NCI-H1436 (cell line): ENCODE results near the gene SLC17A9.
"Not testable (repeated sequence)": the region's sequence is repeated elsewhere in the genome, so short reads cannot be mapped to it uniquely, and the experiment has no call there.

Experiments used
- DNase-seq: peaks from one replicate; lab custom pipeline; 2025; lab: John Stamatoyannopoulos, UW

SLC17A9 gene

DNA sequence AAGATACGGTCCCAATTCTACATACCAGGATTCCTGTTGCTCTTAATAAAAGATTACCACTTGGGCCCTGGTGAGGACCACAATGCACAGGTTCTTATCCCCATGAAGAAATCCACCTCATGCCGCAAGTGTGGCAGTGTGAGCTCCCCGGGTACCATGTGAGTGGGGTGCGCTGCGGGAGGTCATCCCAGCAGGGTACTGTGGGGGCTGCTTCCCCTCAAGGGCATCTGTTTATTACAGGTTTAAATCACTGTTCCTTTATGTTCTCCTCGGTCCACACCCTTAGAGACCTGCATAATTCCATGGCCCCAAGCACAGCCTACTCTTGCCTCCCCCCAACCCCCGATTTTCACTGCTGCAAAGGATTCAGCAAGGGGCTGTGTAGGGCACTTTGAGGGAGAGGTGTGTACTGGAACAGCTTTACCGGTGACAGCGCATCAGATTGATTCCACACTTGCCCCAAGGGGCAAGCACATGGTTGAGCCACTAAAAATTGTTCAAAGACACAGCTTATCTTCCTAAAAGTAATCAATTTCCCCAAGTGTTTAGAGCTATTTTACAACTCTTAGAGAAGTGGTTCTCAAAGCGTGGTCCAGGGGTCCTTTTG is 32.4 kb upstream of the SLC17A9 start:
- no peak for DNase-seq

DNA sequence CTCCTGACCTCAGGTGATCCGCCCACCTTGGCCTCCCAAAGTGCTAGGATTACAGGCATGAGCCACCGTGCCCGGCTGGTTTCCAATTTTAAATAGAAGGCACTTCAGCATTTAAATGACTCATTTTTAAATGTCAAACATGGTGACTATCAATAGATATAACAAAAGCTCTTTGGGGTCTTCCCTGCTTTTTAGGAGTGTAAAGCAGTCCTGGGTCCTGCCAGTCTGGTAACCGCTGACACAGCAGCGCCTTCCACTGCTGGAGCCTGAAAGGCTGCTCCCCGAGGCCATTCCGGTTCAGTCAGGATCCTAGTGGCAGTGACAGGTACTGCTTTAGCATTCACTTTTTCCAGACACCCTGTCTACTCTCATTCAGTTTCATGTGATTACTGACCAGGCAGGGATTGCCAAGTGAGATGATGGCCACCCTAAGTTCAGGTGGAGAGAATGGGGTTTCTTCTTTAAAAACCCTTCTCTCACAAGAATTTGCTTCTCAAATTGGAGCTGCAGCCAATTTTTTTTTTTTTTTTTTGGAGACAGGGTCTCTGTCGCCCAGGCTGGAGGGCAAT is 31.3 kb upstream of the SLC17A9 start:
- DNase-seq = peak; percentile 52

GRCh38 chr20:62922451-62922921 is 30.0 kb upstream of the SLC17A9 start:
- no peak for DNase-seq

DNA sequence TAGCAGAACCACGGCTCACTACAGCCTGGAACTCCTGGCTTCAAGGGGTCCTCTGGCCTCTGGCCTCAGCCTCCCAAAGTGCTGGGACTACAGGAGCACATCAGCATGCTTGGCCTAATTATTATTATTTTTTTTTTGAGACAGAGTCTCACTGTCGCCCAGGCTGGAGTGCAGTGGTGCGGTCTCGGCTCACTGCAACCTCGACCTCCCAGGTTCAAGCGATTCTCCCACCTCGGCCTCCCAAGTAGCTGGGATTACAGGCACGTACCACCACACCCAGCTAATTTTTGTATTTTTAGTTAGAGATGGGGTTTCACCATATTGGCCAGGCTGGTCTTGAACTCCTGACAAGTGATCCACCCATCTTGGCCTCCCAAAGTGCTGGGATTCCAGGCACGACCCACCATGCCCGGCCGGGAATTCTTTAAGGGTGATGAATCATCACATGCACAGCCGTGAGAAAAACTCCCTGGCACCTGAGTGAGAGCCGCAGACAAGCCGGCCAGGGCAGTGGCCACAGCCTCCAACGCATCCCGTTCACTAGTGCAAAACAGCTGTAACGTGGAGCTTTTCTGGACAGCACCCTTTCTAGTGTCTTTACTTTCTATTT is 29.3 kb upstream of the SLC17A9 start:
- not testable (repeated sequence) for DNase-seq

DNA sequence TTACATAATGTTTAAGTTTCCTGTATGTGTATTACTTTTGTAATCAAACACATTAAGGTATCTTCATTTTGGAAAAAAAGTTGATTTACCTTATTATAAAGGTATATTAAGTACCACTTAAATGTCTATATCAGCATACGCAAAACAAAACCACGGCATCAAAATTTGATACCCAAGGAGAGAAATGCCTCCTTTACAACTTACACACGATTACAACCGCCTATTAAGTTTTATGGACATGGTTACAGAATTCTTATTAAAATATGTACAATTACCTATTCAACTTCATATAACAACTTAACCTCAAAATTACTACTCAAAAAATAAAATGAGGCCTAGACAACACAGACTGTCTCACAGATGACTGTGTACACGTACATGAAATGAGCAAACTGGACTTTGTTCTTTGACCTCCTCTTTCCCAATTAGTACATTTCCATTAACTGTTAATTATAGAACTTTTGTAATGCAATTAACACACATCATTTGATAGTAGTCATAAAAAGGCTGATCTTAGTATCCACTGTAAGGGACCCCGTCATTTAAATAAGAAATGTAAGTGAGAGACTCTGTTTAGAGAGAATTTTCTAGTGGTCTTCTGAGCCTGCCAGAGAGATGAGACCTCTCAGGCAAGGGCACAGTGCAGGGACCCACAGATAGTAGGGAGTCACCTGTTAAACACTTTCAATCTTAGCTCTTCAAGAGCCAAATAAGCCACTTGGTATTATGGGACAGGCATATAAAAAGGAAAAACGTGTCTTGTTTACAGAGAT is 28.7 kb upstream of the SLC17A9 start:
- no peak for DNase-seq

- no peak for DNase-seq
These were observed 27.9 kb upstream of the SLC17A9 start for GRCh38 chr20:62924442-62925075.

- DNase-seq = no peak
These were observed 27.5 kb upstream of the SLC17A9 start for GRCh38 chr20:62925076-62925419.

DNA sequence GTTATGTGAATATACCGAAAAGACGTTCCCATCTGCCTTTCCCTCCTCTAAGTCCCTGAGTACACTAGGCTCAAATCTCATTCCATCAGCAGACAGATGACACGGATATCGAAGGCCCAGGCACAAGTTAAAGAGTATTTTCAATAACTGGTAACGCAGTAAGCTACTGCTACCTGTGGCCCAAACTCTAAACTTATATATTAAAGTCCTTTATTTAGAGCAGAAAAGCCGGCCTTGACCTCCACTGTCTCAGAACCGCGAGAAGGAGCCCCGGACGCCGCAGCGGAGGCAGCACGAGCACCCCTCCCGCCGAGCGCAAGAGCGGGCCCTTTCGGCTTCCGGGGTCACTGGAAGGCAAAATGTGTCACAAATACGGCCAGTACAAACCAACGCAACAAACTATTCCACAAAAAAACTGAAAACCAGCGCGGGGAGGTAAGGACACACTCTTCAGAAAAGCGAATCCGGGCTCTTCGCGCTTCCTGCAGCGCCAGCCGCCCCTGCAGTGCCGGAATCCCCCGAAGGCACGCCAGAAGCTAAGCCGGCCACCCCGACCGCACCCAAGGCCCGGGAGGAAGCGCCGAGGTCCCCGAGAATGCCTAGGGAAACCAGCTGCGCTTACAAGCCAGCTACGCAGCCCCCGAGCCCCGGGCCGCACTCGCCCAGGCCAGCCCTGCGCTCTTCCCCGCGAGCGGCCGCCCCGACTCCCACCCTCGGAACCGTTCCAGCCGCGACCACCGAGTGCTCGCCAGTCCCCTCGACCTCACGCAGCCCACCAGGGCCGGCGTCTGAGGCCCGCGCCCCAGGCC is 26.9 kb upstream of the SLC17A9 start:
- DNase-seq = no peak

DNA sequence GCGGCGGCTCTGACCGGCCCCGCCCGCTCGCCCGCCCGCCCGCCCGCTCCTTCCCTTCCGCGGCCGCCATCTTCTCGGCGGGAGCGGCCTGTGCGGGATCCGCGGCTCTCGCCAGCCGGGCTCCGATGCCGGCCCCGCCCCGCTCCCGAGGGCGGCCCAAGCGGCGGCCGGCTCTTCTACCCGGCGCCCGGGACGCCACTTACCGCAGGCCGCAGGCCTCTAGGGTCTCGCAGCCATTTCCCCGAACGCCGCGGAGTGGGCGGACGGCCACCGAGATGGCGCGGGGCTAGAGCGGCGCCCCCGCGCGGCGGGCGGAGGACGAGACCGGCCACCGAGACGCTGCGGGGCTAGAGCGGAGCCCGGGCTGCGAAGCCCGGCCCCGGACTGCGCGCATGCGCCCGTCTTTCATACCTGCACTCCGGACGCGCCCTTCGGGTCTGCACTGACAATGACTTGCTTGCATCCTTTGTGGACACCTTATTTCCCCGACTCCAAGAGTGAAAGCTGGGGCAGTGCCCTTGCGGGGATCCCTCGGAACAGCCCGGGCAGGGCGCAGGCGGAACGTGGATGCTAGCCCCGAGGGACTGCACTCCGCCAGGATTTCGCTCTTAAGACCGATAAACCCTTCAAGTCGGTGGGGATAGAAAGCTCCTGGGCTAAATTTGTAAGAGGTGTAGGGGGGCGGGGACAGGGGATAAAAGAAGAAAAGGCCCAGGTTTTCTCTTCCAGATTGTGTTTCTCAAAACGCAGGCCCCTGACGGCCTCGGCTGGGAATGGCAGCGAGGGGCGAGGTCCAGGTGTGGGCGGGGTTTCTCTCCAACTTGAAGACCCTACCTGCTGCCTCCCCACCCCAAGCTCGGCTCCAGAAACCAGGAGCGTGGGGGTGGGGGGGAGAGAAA is 26.0 kb upstream of the SLC17A9 start, which contains the start of gene DIDO1:
DIDO1 (minus strand) TSS at position 277 of the 899 bp plus-strand sequence.
- DNase-seq = peak; percentile 84

GRCh38 chr20:62927128-62927705 is 25.3 kb upstream of the SLC17A9 start:
- DNase-seq = no peak

- no peak for DNase-seq
These were observed 24.1 kb upstream of the SLC17A9 start for GRCh38 chr20:62928246-62928939.

- DNase-seq = no peak
These were observed 23.4 kb upstream of the SLC17A9 start for GRCh38 chr20:62929051-62929538.

GRCh38 chr20:62931464-62931863 is 21.0 kb upstream of the SLC17A9 start:
- DNase-seq = no peak

DNA sequence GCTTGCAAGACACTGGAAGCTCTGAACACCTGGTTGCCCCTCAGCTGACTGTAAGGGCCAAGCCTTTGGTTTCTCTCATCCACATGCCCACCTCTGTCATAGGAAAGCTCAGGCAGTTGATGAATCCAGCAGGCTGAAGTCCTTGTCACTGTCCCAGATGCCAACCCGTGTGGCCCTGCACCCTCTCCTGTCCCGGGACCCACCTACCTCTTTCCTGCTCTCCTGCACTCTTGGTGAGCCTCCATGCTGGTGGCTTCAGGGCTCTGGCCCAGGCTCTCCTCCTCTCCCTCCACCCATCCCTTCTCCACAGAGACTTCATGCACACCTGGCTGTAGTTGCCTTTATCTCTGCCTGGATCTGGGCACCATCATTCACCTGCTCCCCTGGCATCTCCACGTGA is 18.5 kb upstream of the SLC17A9 start:
- no peak for DNase-seq

DNA sequence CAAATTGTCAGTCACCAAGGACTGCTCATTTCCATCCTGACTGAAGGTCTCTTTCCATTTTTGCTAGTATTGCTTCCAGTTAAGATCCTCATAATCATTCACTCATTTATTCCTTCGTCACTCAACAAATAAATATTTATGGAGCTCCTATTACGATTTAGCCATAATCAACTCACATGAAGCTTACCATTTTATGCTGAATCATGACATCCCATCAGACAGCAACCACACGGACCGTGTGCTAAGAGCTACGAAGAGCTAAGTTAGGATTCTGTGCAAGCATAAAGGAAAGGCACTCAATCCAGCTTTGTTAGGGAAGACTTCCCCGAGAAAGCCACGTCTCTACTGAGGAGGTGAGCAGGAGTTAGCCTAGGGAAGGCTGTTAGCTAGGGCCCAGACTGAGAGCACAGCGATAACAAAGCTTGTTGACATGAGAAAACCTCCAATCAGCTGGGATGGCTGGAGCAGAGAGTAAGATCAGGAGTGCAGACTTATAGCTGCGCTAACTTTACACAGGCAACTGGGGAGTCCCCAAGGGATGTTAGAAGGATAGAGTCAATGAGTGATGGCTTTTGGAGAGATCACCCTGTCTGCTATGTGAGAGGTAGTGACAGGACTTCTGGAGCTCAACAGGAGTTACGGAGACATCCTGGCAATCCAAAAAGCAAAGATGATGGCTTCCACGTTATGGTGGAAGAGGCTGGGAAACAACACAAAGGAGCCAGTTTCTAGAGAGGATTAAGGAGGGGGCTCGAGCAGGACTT is 17.1 kb upstream of the SLC17A9 start:
- DNase-seq = no peak

GRCh38 chr20:62935968-62936585 is 16.4 kb upstream of the SLC17A9 start:
- DNase-seq = no peak

- DNase-seq = peak; percentile 93
These were observed 15.0 kb upstream of the SLC17A9 start for GRCh38 chr20:62937268-62938104.
